HG03196 (cell line): ENCODE data around the gene KCNG2.
"Not testable (repeated sequence)": the region's sequence is repeated elsewhere in the genome, so short reads cannot be mapped to it uniquely, and the experiment has no call there.

Experiments used
- ATAC-seq: cut with Tn5 transposase; IDR thresholded peaks from one replicate; pipeline ENCODE4 v1.9.1; 2021; ENCODE audit not compliant: unreplicated experiment

Gene KCNG2

DNA sequence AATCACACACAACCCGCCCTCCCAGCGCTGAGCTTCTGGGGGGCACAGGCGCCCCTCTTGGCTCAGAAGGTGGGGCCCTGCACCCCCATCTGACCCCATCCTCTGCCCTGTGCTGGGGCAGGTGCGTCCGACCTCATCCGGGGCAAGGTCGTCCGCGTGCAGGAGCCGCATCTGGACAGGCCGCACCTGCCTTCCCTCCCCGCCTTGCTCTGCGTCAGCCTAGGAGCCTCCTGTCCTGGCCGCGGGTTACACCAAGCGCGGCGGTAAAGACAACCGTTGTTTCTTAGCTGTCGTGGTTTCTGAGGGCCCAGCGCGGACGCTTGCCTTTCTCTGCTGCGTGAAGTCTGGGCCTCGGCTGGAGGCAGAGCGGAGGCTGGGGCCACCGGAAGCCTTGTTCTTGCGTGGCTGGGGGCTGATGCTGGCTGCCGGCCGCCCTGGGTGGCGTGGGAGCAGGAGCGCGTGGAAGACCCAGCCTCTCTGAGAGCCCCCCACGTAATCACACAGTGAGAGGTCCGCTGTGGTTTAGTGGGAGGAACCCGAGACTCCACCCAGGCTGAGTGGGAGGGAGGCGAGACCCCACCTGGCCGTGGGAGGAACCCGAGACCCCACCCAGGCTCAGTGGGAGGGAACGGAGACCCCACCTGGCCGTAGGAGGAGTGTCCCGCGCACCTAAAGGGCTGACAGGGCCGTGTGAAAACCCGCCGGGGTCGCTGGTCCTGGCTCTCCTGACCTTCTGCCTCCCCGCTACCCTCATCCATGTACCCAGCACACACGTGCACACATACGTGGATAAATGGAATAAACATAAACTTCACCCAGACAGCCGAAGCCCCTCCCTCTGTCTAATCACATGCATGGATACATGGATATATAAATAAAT lies 51.8 kb downstream of the KCNG2 start:
- ATAC-seq, result no peak

DNA sequence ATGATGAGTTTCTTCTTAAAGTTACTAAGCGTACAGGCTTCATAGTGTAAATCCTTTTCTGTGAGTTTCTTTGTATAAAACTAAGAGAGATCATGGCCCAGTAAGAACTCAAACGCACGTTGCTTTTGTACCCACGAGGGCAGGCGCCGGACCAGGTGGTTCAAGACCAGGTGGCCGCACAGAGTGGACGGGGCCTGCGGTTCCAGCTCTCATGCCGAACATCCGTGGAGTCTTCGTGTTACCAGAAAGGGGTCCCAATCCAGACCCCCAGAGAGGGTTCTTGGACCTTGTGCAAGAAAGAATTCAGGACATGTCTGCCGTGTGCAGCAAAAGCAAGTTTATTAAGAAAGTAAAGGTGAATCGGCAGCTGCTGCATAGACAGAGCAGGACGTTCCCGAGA lies 53.0 kb downstream of the KCNG2 start:
- ATAC-seq, result no peak

- ATAC-seq, result no peak
These were observed 53.8 kb downstream of the KCNG2 start for GRCh38 chr18:79851489-79851888.

- ATAC-seq, result no peak
These were observed 54.2 kb downstream of the KCNG2 start for GRCh38 chr18:79851950-79852349.

- no peak for ATAC-seq
These were observed 55.0 kb downstream of the KCNG2 start for GRCh38 chr18:79852561-79853302.

DNA sequence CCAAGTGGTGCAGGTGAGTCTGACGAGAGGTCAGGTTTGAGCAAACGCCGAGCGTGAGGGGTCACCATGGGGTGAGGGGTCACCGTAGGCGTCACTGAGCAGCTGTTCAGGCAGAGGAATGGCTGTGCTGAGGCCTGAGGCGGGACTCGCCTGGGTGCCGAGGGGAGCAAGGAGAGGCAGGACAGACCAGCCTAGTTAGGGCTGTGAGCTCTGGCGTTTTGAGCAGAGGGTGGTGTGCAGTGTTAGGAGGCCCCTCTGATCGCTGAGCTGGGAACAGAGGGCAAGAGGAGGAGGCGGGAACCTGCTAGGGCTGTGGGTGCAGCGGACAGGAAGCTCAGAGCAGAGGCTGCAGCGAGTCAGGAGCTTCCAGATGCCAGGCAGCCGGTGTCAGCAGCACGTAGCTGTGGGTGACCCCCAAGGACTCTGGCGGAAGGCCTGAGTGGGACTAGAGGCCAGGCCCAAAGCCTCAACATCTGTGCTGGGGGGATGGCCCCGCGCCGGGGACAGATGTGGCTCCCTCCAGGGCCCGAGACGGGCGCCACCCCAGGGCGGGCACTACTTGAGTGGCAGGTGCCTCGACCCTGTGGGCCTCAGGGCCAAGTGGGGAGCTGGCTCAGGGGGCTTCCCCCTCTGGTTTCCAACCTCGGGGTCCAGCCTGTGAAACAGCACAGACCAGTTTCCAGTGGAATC lies 55.7 kb downstream of the KCNG2 start:
- no peak for ATAC-seq

DNA sequence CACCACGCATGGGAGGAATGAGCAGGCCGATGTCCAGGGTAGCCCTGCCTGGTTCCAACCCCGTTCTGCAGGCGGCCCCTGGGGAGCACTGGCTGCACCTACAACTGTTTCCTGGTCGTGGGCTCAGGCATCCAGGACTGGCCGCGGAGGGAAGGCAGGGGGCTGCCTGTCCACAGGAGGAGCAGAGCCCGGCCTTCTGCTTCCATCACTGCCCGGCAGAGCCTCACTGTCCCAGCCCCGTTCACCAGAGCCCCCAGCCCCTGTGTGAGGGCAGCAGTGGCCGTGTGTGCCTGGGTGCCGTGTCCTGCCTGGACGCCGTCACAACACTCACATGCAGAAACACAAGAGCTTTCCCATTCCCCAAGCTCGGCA lies 56.2 kb downstream of the KCNG2 start:
- no peak for ATAC-seq

DNA sequence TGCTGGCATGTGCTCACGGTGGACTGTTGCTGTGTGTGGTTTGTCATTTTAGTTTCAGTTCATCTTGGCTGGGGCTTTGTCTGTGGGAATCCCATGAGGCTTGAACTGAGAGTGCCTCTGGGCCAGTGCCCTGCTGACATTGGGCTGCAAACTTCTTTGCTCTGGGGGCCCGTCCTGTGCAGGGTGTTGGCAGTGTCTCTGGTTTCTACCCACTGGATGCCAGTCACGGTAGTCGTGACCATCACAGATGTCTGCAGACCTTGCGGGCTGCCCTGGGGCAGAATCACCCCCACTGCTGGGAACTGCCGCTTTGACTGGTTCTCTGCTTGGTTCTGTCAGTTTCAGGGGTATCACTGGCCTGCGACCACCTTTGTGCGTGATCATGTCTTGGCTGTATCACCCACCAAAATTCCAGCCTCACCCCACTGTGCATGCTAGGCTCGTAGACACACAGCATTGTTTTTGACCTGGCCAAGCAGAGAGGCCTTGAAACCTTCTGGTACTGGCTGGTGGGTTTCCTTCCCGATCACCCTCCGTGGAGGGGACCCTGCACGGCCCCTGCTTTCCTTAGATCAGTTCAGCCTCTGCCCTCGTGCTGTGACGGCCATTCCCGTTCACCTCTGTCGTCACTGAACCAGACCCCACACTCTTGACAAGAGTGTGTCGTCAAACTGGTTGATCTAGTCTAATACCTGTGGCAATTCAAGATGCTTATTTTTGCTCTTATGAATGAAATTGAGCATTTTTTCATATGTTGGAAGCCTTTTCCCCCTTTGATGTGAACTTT lies 57.6 kb downstream of the KCNG2 start:
- ATAC-seq, result peak; percentile 80

GRCh38 chr18:79856119-79857007 lies 58.6 kb downstream of the KCNG2 start:
- no peak for ATAC-seq

- no peak for ATAC-seq
These were observed 59.4 kb downstream of the KCNG2 start for GRCh38 chr18:79857082-79857671.

GRCh38 chr18:79859314-79859713 lies 61.6 kb downstream of the KCNG2 start:
- no peak for ATAC-seq

DNA sequence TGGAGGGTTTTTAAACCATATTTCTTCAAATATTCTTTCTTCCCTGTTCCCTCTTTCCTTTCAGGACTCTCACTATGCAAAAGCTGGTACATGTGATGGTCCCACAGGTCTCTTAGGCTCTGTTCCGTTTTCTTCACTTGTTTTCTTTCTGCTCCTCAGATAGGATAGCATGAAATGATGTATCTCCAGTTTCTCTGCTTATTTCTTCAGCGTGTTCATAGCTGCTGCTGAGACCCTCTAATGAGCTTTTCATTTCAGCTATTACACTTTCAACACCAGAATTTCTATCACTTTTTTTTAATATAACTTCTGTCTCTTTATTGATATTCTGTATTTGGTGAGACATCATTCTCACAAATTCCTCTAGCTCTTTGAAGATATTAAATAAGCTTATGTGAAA lies 63.9 kb downstream of the KCNG2 start:
- no peak for ATAC-seq

DNA sequence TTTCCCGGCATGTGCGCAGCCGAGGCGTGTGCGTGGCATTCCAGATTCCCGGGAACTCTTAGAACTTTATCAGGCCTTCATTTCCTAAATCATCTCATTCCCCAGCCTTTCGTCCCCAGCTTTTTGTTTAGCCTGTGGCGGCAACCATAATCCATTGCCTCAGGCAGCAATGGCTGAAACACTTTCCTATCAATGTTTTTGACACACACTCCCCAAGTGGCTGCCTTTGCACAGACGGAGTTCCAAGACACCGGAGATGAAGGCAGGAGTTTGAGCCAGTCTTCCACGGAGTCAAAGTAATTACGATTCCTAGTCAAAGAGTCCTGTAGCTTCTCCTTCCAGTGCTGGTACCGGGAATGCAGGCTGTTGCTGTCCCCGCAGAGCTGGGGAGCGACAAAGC lies 64.8 kb downstream of the KCNG2 start:
- ATAC-seq, result no peak

GRCh38 chr18:79863161-79864005 lies 65.6 kb downstream of the KCNG2 start:
- no peak for ATAC-seq

DNA sequence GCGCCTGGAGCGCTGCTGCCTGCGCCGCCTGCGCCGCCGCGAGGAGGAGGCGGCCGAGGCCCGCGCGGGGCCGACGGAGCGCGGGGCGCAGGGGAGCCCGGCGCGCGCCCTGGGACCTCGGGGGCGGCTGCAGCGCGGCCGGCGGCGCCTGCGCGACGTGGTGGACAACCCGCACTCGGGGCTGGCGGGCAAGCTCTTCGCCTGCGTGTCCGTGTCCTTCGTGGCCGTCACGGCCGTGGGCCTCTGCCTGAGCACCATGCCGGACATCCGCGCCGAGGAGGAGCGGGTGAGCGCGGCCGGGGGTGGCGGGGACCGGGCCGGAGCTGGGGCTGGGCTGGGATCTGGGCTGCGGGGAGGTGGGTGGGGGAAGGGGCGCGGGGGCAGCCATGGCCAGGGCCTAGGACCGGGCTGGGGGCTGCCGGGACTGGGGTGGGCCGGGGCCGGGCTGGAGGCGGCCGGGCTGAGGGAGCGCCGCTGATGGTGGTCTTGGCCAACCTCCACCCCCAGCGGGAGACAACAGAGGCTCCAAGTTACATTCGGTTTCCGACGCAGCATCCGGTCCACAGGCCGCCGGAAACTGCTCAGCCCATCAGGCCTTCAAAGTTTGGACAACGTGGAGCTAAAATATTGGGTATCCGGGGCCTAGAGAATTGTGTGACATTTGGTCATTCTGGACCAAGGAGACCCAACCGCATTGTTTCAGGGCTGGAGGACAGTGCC lies 66.4 kb downstream of the KCNG2 start:
- no peak for ATAC-seq

GRCh38 chr18:79864955-79865354 lies 67.2 kb downstream of the KCNG2 start:
- not testable (repeated sequence) for ATAC-seq

GRCh38 chr18:79865951-79866350 lies 68.2 kb downstream of the KCNG2 start:
- not testable (repeated sequence) for ATAC-seq
